ENCODE measurements around the gene GLI3.
A peak's percentile ranks its signal among the peaks of the same experiment; 100 is the strongest.

Gene GLI3

DNA sequence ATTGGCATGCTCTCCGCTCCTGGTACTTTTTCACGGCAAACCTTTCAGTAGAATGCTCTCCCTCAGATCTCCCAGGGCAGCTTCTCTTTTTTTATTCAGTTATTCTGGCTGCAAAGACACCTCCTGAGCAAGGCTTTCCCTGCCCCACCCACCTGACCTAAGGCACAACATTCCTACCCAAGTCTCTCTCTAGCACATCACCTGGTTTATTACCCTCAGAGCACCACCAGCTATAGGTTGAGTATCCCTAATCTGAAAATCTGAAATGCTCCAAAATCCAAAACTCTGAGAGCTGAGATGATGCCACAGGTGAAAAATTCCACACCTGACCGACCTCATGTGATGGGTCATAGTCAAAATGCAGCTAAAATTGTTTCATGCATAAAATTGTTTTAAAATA, 99.6 kb downstream of the GLI3 start:
- no peak for DNase-seq

DNA sequence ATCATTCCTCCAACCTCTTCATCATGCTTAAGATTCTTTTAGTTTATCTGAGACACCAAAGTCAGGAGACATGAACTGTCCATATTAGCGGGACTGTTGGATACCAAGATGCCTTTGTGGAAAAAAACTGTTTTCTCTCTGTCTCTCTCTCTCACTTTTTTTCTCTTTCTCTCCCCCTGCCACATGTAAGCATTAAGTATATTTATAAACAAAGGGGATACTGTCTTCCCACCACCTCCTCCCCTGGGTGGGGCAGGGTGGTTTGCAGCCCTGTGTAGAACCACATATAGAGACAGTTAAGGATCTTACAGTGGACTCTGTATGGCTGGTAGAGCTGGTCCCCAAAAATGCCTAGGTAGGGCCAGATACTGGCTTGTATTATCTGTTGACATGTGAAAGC, 101.3 kb downstream of the GLI3 start:
- no peak for DNase-seq

DNA sequence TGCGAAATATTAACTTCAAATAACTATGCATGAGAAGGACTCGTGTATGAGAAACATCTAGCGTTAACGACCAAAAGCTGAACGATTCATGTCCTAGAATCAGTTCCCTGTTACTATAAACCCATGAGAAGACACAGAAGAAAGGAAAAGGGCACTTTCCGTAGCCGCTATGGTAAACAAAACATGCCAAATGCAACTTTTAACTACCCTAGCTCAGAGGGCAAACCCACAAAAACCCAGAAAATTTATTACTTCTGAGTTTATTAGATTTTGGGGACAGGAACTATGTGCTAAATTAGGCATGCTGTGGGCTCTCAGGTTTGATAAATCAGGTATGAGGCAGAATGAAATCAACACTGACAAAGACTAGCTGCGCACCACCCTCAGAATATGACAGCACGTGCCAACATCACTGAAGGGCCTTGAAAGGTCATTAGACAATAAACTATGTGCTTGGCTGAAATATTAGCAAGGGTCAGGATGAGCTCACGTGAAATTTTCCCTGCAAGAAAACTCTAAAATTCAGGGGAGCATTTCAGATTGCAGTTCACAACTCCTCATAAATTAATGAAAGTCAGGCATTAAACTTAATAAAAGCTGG, 102.6 kb downstream of the GLI3 start:
- DNase-seq = no peak

DNA sequence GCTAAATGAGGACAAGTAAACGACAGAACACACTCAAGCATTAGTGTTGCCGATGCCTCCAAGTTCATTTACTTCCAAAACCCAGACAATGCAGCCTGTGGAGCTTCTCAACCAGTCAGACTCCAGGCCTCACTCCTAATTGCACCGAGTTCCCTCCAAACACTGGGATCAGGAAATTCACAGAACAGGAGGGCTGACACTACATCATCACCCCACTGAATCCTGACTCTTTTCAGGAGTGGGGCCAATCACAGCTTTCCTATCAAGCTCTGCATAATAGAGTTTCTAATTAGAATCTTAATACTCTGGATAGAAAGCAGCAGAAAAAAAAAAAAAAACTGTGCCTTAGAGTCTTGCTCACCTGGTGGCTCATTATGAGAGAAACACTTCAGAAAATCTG, 103.7 kb downstream of the GLI3 start:
- no peak for DNase-seq

DNA sequence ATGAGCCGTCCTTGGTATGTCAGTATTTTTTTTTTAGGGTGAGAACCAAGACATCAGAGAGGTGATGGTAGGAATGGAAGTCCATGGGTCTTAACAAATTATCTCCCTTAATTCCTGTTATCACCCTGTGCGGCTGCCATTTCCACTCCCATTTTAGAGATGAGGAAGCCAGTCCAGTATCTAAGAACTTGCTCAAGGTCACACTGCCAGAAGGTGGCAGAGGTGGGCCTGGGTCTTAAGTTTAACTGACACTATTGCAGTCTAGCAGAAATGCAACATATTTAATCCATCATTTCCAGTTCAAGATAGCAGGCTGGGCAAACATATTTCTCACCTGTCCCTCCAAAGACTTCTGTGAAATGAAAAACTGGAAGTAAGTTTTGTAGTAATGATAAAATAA, 108.3 kb downstream of the GLI3 start:
- no peak for DNase-seq

DNA sequence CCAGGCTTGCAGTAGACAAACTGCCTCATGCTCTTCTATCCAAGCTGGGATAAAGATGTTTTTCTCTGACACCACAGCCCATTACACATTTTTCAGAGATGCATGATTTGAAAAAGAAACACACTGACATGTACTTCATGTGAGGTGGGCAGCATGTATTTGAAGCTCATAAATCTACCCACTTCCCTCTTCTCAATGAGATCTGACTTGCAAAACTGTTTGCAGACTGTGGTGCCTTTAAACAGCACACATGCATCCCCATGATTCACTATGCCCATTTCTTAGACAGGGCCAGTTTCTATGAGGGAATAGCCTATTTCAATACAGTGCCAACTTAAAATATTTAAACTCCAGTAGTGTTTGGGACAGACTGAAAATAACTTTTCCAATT, 109.8 kb downstream of the GLI3 start:
- no peak for DNase-seq

DNA sequence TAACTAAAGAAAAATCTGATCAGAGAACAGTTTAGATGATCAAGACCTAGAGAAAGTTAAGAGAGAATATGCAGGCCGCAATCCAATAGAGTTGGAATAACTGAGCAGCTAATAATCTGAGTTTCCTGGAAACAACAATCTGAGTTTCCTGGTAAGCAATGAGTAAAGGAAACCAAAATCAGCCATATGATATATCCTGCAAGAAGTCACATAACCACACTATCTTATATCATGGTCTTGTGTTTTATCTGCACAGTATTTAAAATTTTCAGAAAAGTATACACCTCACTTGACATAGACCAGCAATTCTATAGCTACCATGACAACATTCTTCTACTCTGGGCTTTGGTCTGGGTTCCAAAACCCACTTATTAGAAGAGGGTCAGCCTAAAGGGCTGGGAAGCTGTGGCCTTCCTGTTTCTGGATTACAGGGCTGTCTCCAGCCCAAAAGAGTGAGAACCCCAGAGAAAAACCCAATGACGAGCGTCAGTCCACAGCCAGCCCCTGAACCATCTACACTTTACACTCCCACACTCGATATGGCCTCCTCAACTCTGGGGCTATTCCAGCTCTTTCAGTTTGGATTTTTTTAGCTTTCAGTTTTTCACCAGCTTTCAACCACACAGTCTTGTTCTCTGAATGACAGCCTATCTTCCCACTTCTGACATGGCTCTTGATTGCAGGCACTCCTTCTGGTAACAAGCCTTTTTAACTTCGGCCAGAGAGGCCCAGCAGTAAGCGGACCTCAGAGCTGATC, 110.4 kb downstream of the GLI3 start:
- DNase-seq = no peak

DNA sequence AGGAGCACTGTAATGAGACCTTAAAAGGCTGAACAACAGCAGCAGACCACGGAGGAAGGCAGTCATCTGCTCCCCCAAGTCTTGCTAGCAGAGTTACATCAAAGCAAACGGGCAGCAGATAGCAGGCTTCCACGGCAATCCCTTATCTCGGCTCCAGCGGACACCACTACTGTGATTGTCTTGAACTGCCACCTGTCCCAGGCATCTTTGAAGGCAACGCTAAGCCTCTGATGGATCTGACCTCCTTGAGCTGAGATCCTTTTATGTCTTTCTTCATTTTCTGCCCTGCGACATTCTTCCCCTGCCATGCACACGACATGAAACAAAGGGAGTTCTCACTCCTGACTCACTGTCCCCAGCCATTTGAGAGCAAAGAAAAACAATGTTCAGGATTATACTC, 111.7 kb downstream of the GLI3 start:
- DNase-seq = peak; percentile 59

DNA sequence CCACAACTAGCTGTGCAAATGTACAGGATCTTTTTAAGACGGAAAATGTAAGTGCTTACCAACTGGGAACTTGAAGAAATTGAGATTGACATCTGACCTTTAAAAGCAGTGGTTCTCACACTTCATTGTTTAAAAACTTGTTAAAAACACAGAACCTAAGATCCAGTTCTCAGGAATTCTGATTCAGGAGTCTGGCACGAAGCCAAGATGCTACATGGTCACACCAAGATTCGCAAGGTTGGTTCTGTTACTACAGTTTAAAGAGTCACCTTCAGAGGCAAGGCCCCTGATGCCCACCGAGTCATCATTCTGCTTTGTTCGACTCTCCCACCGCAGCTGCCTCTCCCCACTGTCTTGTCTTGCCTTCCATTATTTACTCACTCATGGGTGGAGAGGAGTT, 113.3 kb downstream of the GLI3 start:
- DNase-seq = no peak

DNA sequence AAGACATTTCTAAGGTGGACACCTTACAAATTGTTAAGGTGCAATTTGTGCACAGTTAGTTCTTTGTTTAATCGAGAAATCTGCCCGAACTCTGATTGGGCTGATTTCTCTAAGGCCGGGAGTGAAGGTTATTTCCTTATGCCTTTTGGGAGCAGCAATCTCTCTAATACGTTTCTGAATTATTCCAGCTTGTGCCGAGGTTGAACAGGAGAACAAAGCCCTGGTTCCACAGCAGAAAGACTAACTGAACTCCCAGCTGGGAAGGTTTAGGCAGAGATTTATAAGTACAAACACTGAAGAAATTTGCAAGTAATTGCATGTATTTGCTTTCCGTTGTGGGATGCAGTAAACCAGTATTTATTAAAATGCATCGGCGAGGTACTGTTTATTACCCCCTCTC, 116.8 kb downstream of the GLI3 start:
- DNase-seq = no peak

DNA sequence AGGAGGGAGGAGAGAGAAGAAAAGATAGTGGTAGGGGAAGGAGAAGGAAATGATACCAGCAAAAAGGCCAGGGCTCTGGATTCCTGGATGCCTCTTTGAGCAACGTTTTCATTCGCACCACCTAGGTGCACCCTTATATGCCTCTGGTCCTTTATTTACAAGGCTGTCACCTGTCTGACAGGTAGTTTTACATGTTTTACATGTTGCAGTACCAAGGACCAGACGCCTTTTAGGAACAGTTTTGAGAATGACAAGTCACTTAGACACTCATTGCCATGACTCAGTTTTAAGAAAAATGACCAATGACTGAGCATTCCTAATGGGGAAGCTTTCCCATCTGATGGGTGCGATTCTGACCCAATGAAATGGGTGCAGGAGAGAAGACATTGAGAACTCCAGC, 119.8 kb downstream of the GLI3 start:
- DNase-seq = no peak

DNA sequence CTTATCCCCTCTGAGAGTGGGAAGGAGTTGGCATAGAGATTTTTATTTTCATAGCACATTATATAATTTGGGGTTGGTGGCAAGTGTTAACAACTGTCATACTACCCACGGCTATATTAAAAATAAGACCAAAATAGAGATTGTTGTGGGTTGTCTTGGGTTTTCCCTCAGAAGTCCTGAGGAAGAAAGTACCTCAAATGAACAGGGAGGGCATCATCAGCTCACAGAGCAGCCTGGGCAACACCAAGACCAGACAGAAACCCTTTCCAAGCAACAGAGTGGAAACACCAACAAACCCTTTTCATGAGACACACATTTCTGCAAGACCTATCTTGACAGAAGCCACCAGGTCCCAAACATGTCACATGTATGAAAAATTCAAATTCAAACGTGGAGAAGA, 121.2 kb downstream of the GLI3 start:
- no peak for DNase-seq

DNA sequence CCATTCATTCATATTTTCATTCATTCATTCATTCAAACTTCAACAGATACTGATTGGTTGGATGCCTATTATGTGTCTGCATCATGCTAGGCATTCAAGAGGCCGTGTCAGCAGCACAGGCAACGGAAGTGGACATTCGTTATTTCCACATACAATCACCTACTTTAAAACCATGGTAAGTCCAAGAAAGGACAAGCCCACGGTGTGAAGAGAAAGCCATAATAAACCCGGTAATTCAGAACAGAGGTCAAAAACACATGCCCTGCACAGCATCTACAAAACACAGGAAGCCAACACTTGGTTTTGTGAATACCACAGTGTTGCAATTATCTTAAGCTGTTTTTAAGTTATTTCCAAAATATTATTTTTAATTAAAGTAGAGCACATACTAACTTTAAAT, 126.7 kb downstream of the GLI3 start:
- DNase-seq = no peak

DNA sequence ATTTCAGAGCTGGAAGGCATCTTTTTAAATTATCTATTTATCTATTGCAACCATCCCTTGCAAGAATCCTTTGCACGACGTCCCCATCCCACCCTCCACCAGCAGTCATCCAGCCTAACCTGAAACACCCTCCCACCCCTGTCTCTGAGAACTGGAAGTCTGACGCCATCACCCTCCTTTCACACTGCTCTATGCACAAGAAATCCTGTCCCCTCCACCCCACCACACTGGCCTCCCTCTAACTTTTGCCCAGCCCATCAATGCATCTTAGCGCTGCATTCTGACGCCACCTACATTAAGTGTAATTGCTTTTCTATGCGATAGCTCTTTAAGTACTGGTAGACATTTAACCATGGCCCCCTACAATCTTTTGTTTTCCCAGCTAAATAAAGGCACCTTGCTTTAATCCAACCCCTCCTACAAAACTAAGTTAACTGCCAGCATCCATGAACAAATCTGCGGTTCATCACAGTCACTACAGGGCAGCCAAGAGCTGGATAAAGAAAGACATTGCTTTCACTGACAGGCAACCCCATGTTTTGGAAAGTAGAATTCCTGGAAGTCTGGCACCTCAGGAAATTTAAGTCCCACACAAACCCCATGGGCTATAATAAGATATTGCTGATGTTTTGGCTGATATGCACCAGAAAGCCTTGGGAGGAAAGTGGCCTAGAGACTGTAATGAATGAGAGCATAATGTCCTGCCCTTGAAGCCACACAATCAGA, 128.0 kb downstream of the GLI3 start:
- DNase-seq = no peak

DNA sequence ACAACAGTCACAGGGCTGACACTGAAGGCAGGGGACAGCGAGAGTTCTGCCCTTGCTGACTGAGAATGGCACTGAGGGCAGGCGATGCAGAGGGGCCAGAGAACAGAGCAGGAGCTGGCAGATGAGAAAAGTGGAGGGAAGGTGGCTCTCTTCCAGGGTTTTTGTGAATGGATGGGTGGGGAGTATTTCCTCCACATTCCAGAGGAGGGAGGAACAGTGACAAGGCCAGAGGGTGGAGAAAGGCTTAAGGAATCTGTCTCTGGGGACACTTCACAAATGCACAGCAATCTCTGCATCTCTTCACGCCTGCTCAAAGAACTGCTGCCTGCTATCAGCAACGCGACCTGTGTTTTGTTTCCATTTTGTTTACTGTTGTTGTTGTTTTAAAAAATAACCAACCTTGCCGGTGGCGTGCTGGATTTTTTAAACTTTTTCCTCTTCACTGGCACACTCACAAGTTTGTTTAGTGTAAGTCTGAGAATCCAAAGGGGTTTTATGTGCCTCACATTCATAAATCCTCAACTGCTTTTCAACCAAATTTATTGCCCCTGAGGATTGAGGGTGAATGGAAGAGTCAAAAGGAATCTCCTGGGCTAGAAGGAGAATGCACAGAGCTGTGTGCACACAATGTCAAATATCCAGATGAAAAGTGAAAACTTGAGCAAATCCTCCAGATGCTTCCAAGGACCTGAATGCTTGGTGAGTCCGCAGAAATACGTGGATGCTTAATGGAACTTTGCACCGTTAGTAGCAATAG, 129.3 kb downstream of the GLI3 start:
- peak; percentile 77 for DNase-seq

DNA sequence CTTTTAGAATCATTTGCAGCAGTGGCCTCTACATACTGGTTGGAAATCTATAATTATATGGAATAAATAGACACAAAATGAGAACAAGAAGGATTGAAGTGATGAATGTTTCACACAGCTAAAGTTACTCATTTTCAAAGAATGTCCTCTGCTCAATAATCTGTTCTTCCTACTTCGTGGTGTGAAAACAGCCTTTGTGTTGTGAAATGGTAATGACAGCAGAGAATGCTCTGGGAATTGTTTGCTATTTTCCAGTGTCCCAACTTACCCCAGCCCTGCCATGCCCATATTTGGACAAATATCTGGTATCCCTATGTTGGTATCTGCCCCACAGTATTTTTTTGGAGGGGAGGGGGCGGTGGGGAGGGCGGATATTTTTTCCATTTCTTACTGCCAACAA, 130.4 kb downstream of the GLI3 start:
- DNase-seq = no peak

DNA sequence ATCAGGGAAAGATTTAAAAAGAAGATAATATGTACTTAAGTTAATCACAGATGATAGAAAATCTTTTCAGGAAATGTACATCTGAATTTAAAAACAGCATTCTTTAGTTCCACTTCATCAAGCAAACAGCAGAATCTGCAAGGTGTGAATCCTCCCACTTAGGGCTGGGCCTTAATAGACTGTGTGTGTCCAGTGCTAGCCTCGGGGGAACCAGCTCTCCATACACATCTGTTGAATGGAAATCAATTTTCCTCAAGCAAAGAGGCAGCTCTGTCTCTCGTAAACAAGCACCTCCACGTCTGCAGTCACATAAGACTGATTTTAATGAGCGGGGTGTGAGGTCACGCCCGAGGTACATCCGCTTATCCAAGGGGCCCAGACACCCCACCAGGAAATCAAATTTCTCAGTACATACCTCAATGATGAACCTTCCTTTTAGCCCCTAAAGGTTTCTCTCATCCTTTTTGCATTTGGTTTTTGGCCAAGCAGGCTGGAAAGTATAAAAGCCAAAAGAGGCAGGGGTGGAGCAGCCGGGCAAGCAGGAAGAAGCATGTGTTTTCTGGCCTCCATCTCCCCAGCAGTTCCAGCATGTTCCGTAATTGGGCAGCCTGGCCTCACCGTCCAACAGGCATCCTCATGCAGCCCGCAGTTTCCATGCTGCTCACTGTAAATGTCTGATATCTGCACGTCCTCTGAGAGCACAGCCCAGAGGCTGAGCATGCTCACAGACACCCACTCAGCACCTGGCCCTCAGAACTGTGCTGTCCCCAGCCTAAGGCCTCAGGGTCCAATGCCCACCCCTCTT, 131.3 kb downstream of the GLI3 start:
- DNase-seq = peak; percentile 46

DNA sequence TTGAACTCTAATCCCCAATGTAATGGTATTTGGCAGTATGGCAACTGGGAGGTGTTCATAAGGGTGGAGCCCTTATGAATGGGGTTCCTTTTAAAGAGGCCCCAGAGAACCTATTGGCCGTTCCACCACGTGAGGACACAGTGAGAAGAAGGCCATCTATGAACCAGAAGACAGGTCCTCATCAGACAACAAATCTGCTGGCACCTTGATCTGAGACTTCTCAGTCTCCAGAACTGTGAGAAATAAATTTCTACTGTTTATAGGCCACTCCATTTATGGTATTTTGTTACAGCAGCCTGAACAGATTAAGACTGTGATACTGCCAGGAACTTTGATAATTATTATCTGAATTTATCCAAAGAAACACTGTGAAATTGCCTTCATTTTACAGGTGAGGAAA, 132.3 kb downstream of the GLI3 start:
- DNase-seq = no peak

DNA sequence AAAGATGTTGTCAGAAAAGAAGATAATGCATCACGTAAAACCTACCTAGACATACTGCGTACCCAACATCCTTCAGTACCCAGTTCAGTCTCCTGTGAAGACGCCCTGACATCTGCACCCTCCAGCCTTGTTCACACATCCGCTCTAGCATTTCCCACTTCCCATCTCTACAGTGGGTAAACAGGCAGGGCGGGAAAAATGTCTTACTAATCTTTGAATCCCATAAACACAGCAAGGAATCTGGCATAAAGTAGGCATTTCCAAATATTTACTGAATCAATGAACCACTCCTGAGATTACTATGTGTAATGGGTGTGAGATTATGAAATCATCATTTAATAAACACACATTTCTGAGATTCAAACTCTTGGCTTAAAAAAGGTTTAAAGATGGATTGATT, 132.8 kb downstream of the GLI3 start:
- no peak for DNase-seq

DNA sequence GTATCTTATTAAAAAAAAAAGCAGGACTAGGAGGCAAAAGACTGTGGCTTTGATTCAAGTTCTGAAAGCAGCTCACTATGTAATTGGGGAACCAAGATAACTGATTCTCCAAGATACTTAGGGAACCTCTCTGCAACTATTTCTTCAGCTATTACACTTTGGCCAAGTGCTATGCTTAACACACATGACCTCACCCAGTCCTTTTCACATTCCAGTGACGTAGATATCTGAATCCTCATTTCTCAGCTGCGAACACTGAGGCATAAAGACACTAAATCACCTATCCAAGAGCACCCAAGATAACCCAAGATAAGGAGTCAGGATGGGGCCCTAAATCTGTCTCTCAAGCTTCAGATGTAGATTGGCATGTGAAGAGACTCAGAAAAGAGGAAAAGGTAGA, 133.6 kb downstream of the GLI3 start:
- no peak for DNase-seq

DNA sequence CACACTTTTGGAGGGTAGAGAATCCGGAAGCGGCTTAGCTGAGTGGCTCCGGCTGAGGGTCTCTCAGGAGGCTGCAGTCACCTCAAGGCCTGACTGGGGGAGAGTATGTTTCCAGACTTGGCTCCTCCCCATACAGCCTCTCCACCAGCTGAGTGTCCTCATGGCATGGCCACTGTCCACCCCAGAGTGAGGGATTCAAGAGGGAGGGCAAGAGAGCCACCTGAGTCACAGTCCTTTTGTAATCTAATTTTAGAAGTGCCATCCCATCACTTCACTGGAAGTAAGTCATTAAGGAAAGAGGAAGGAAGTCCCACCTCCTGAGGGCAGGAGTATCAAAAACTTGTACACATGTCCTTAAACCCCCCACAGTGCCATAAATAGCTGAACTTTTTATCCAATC, 134.0 kb downstream of the GLI3 start:
- no peak for DNase-seq

DNA sequence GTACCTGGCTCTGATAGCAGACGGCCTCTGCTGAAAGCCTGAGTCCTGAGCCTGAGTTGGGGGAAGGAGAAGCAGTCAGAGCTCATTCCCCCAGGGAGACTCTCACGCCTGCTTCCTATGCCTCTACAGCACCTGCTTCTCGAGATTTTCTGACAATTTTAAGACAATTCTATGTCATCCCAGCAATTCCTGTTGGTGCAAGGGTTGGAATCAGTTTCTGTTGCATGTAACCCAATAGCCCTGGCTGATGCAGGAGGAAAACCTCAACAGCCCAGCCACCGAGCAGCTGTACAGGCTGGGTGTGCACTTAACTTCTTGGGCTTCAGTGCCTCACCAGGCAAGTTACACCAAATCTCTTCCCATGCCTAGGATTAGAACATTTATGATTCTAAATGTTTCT, 134.7 kb downstream of the GLI3 start:
- DNase-seq = no peak

DNA sequence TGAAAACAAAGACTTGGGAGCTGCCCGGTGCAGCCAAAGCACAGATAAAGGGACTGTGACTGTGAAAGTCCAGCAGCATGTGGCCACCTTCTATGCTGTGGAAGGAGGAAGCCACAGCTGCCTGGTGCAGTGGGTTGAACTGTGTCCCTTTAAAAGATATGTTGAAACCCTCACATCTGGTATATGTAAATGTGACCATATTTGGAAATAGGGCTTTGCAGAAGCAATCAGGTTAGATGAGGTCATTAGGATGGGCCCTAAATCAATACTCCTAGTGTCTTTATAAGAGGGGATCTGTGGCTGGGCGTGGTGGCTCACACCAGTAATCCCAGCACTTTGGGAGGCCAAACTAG, 136.9 kb downstream of the GLI3 start:
- no peak for DNase-seq

Data from eye (tissue), 1 donor.